ENCODE data around the gene MEF2B. TPM values are rescaled to one million over a fixed set of nuclear protein-coding genes. Genes with fewer than 3 reads are reported as not detected.
"Not testable (repeated sequence)": the region's sequence is repeated elsewhere in the genome, so short reads cannot be mapped to it uniquely, and the experiment has no call there.

MEF2B gene
- total and polyA plus RNA-seq, 4 experiments from 2014 or later = 0.71 to 5.2 (median 3.1) TPM; not detected in 1

DNA sequence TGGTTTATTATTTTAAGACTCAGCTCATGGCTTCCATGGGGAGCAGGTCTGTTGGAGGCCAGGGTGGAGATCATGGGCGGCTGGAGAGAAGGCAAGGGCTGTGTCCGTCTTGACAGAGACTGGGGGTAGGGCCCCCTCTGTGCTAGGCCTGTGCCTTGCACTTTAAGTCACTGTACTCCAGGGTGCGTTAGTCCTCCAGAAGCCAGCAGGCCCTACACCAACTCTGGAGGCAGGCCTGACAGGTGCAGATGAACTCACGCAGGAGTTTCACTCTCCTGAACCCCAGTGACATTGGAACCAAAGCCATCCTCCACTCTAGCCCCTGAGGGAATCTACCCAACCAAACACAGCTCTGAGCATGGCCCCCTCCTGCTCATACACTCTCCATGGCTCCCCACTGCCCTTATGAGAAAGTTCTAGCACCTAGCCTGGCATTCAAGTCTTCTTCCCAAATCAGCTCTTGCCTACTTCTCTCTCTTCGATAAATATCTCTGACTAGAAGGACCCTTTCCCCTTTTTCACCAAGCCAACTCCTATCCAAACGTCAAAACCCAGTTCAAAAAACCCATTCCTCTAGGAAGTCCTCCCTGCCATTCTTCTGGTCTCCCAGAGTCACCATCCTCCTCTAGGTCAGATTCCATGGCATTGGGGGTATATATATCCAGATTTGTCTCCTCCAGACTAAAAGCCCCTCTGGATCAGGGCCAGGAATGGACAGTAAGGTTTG, 15.1 kb downstream of the MEF2B start:
- H3K27me3 ChIP-seq (ENCODE audit: insufficient read depth, low read length) = no peaks in the 10 kb centered on the region
- H3K9me3 ChIP-seq (ENCODE audit: control insufficient read depth in 1 of 2, low read length in 2 of 2) = no peaks in the 10 kb centered on the region
- Mint-ChIP-seq H3K4me1 (no peaks in the 10 kb centered on the region), H3K36me3 (peaks cover 10 to 22% of the 10 kb centered on the region in 2 donors), H3K4me3 (no peak overlapping the region), H3K27ac (no peak overlapping the region), H3K9me3 (no peaks in the 10 kb centered on the region), H3K27me3 (no peaks in the 10 kb centered on the region)
- ChIA-PET CTCF (ENCODE audit: partially characterized antibody) (interaction anchor here (3.4 kb wide), 1 partner anchor 20 kb away, joined by 25 read pairs; no protein-coding TSS in a partner anchor), POLR2A (ENCODE audit: partially characterized antibody) (no interaction called here)
- DNase-seq = no peak
- intact Hi-C loops (cut with micrococcal nuclease) = no loop called here
- no peaks in the 10 kb centered on the region for H3K4me1 ChIP-seq (ENCODE audit: insufficient read depth, low read length)
- H3K36me3 ChIP-seq (ENCODE audit: insufficient read depth, low read length) = no peaks in the 10 kb centered on the region
- no peak overlapping the region for H3K27ac ChIP-seq (ENCODE audit: low read depth, low read length)
- no peak overlapping the region for H3K4me3 ChIP-seq (ENCODE audit: low read length in 2 of 2)

DNA sequence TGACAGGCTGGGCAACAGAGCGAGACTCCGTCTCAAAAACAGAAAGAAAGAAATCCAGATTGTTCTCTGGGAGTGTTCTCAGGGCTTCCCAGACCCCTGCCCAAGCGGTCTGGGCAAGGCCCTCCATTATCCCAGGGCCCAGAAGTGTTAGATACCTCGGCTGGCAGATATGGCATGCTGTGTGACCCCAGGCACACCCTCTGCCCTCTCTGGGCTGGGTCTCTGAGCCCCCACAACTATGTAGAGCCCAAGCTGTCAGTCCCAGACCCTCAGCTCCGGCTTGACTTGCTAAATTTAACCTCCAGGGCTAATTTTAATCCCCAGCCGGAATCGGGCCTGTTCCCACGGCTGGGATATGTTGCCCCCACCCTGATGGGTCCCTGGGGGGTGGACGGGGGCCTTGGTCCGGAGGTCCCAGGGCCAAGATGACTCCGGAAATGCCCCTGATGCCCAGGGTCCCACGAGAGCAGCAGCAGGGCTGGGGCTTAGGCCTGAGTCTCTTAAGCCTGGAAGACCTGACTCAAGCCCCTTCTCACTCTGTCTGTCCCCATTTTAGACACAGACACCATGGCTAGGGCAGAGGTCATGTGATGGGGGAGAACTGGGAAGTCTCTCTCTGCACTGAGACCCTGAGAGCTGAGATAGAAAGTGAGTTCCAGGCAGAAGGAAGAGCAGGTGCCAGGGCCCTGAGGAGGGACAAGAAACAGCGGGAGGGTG, 17.2 kb downstream of the MEF2B start:
- Histone ChIP-seq H3K27me3 (ENCODE audit: insufficient read depth, low read length) (no peaks in the 10 kb centered on the region), H3K4me3 (ENCODE audit: low read length in 2 of 2) (no peak overlapping the region), H3K9me3 (ENCODE audit: control insufficient read depth in 1 of 2, low read length in 2 of 2) (no peaks in the 10 kb centered on the region), H3K36me3 (ENCODE audit: insufficient read depth, low read length) (peaks cover 8% of the 10 kb centered on the region), H3K27ac (ENCODE audit: low read depth, low read length) (no peak overlapping the region), H3K4me1 (ENCODE audit: insufficient read depth, low read length) (no peaks in the 10 kb centered on the region)
- POLR2A ChIA-PET (ENCODE audit: partially characterized antibody) = no interaction called here
- Mint-ChIP-seq H3K27me3 (no peaks in the 10 kb centered on the region), H3K27ac (no peak overlapping the region), H3K9me3 (no peaks in the 10 kb centered on the region), H3K36me3 (peaks cover 16 to 26% of the 10 kb centered on the region in 2 donors), H3K4me1 (no peaks in the 10 kb centered on the region), H3K4me3 (no peak overlapping the region)
- CTCF ChIA-PET (ENCODE audit: partially characterized antibody) = interaction anchor here (0.6 kb wide), 1 partner anchor 12 kb away, joined by 4 read pairs; no protein-coding TSS in a partner anchor
- DNase-seq = no peak
- intact Hi-C loops (cut with micrococcal nuclease) = no loop called here

DNA sequence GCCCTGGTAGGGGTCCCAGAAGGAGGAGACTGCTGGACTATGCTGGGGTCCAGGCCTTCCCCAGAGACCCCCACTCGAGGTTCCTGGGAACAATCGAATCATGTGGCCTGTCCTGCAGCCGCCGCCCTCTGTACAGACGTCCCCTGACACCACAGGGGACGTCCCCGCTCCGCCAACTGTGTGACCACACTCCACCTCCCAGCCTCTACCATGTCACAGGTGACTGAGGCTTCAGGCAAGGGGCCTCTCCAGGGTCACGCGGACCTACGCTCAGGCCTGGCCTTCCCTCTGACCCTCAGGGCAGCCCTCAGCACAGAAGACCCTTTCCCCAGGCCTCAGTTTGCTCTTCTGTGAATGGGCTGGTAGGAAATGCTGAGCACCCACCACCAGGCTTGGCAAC, 18.6 kb downstream of the MEF2B start:
- no peak overlapping the region for H3K27ac Mint-ChIP-seq
- intact Hi-C loops (cut with micrococcal nuclease) = no loop called here

DNA sequence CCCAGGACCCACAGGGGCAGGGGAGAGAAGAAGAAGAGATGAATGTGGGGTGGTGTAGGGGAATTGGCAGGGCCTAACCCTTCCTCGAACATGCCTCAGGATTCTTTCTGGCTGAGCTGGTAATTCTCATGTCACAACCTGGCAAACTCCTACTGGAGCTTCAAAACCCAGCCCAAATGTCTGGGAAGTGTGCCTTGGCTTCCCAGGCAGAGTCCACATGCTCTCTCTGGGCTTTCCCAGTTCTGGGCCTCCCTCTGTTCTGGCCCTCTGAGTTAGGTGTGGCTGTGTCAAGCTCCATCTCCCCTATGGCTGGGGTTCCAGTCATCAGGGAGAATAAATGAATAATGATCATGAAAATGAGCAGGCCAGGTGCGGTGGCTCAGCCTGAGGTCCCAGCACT, 20.6 kb downstream of the MEF2B start:
- Histone ChIP-seq H3K27ac (ENCODE audit: low read depth, low read length) (no peak overlapping the region), H3K4me1 (ENCODE audit: insufficient read depth, low read length) (no peaks in the 10 kb centered on the region), H3K9me3 (ENCODE audit: control insufficient read depth in 1 of 2, low read length in 2 of 2) (no peaks in the 10 kb centered on the region), H3K4me3 (ENCODE audit: low read length in 2 of 2) (no peak overlapping the region), H3K27me3 (ENCODE audit: insufficient read depth, low read length) (no peaks in the 10 kb centered on the region), H3K36me3 (ENCODE audit: insufficient read depth, low read length) (peaks cover 8% of the 10 kb centered on the region)
- H3K9me3 Mint-ChIP-seq = no peaks in the 10 kb centered on the region
- ChIA-PET CTCF (ENCODE audit: partially characterized antibody) (interaction anchor here (0.7 to 2.3 kb wide), 2 partner anchors 25 to 26 kb away, joined by 3 to 6 read pairs; no protein-coding TSS in a partner anchor), POLR2A (ENCODE audit: partially characterized antibody) (no interaction called here)
- DNase-seq = no peak
- intact Hi-C loops (cut with micrococcal nuclease) = loop anchor here (5.0 kb wide), 1 partner anchor 213 kb away; no protein-coding TSS in a partner anchor
- H3K27me3 Mint-ChIP-seq = no peaks in the 10 kb centered on the region
- no peaks in the 10 kb centered on the region for H3K4me1 Mint-ChIP-seq
- peaks cover 4 to 14% of the 10 kb centered on the region in 2 donors for H3K36me3 Mint-ChIP-seq
- peak overlapping the region in 3 of 7 donors; percentile 17 to 72 (median 19) for H3K27ac Mint-ChIP-seq
- H3K4me3 Mint-ChIP-seq = no peak overlapping the region

More for the DNA sequence above, 18.6 kb downstream of the MEF2B start:
- Histone ChIP-seq H3K27me3 (ENCODE audit: insufficient read depth, low read length) (no peaks in the 10 kb centered on the region), H3K4me1 (ENCODE audit: insufficient read depth, low read length) (no peaks in the 10 kb centered on the region), H3K4me3 (ENCODE audit: low read length in 2 of 2) (no peak overlapping the region), H3K36me3 (ENCODE audit: insufficient read depth, low read length) (peaks cover 8% of the 10 kb centered on the region), H3K27ac (ENCODE audit: low read depth, low read length) (no peak overlapping the region), H3K9me3 (ENCODE audit: control insufficient read depth in 1 of 2, low read length in 2 of 2) (no peaks in the 10 kb centered on the region)
- CTCF ChIA-PET (ENCODE audit: partially characterized antibody) = interaction anchor here (2.3 kb wide), 1 partner anchor 23 kb away, joined by 6 read pairs; no protein-coding TSS in a partner anchor
- Mint-ChIP-seq H3K4me3 (no peak overlapping the region), H3K4me1 (no peaks in the 10 kb centered on the region), H3K27me3 (no peaks in the 10 kb centered on the region), H3K9me3 (no peaks in the 10 kb centered on the region), H3K36me3 (peaks cover 14 to 17% of the 10 kb centered on the region in 2 donors)
- POLR2A ChIA-PET (ENCODE audit: partially characterized antibody) = no interaction called here
- no peak for DNase-seq

DNA sequence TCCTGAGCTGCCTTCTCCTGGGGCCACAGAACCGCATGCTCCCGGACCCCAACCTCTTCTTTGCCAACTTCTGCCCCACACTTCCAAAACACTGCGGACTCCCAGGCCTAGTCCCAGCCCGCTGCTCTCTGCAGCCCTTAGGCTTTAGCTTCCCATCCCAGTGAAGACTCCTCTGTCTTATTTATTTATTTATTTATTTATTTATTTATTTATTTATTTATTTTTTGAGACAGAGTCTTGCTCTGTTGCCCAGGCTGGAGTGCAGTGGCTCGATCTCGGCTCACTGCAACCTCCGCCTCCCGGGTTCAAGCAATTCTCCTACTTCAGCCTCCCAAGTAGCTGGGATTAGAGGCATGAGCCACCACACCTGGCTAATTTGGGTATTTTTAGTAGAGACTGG, 21.6 kb downstream of the MEF2B start:
- POLR2A ChIA-PET (ENCODE audit: partially characterized antibody); H3K27ac Mint-ChIP-seq; H3K4me1 ChIP-seq (ENCODE audit: insufficient read depth, low read length); H3K9me3 ChIP-seq (ENCODE audit: control insufficient read depth in 1 of 2, low read length in 2 of 2); H3K27ac ChIP-seq (ENCODE audit: low read depth, low read length); H3K9me3 Mint-ChIP-seq; H3K27me3 ChIP-seq (ENCODE audit: insufficient read depth, low read length); H3K4me3 ChIP-seq (ENCODE audit: low read length in 2 of 2); H3K4me1 Mint-ChIP-seq; H3K4me3 Mint-ChIP-seq; H3K36me3 ChIP-seq (ENCODE audit: insufficient read depth, low read length); H3K27me3 Mint-ChIP-seq; DNase-seq: not testable (repeated sequence)
- intact Hi-C loops (cut with micrococcal nuclease) = loop anchor here (5.0 kb wide), 1 partner anchor 214 kb away; no protein-coding TSS in a partner anchor
- peaks cover 4 to 14% of the 10 kb centered on the region in 2 donors for H3K36me3 Mint-ChIP-seq
- CTCF ChIA-PET (ENCODE audit: partially characterized antibody) = interaction anchor here (3.3 to 3.4 kb wide), 2 partner anchors 26 to 77 kb away, joined by 17 to 22 read pairs; no protein-coding TSS in a partner anchor

DNA sequence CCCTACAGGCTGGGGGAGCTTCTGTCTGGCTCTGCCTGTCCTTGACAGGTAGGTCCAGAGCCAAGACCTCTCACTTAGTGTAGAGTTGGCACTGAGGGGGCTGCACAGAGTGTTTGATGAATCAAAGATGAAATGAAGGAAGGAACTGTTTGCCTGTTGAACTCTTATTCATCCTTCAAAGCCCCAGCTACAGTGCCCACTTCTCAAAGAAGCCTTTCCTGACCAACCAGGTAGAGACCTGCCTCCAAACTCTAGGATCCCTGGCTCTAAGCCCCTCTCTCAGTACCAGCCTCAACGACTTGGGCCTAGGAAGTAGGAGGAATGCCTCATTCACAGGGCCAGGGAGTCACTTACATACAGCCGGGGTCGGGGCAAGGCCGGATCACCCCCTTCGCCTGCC, 22.7 kb downstream of the MEF2B start:
- POLR2A ChIA-PET (ENCODE audit: partially characterized antibody) = no interaction called here

DNA sequence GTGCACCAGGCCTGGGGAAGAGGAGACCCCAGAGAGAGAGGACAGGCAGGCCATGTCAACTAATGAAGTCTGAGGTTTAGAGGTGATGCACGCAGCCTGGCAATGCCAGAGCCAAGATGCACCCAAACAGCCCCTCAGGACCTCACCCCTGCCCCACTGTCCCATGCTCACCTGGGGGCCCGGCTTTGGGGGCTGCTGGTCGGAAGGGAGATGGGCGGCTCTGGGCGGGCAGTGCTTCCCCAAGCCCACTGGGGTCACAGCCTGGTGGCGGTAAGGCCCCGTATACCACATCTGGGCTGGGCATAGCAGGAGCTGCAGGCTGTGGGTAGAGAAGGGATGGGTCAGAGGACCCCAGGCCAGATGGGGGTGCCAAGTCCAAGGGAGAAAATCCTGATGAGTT, 23.2 kb downstream of the MEF2B start:
- CTCF ChIA-PET (ENCODE audit: partially characterized antibody) = interaction anchor here (1.0 to 3.4 kb wide), 7 partner anchors 28 to 343 kb away, joined by 3 to 22 read pairs (median 5); no protein-coding TSS in a partner anchor
- no peaks in the 10 kb centered on the region for H3K4me1 ChIP-seq (ENCODE audit: insufficient read depth, low read length)
- H3K4me1 Mint-ChIP-seq = no peaks in the 10 kb centered on the region
- H3K27me3 ChIP-seq (ENCODE audit: insufficient read depth, low read length) = no peaks in the 10 kb centered on the region
- intact Hi-C loops (cut with micrococcal nuclease) = loop anchor here (1.0 to 5.0 kb wide), 2 partner anchors 28 to 215 kb away; no protein-coding TSS in a partner anchor
- H3K4me3 ChIP-seq (ENCODE audit: low read length in 2 of 2) = no peak overlapping the region
- H3K27me3 Mint-ChIP-seq = no peaks in the 10 kb centered on the region
- H3K4me3 Mint-ChIP-seq = no peak overlapping the region
- H3K36me3 ChIP-seq (ENCODE audit: insufficient read depth, low read length) = peaks cover 8% of the 10 kb centered on the region
- POLR2A ChIA-PET (ENCODE audit: partially characterized antibody) = no interaction called here
- no peak overlapping the region for H3K27ac Mint-ChIP-seq
- H3K9me3 ChIP-seq (ENCODE audit: control insufficient read depth in 1 of 2, low read length in 2 of 2) = no peaks in the 10 kb centered on the region
- no peak overlapping the region for H3K27ac ChIP-seq (ENCODE audit: low read depth, low read length)
- no peak for DNase-seq
- peaks cover 4 to 14% of the 10 kb centered on the region in 2 donors for H3K36me3 Mint-ChIP-seq
- no peaks in the 10 kb centered on the region for H3K9me3 Mint-ChIP-seq

More for the DNA sequence above, 22.7 kb downstream of the MEF2B start:
- no peaks in the 10 kb centered on the region for H3K4me1 ChIP-seq (ENCODE audit: insufficient read depth, low read length)
- CTCF ChIA-PET (ENCODE audit: partially characterized antibody) = interaction anchor here (0.5 to 3.4 kb wide), 5 partner anchors 28 to 343 kb away, joined by 3 to 22 read pairs (median 3); no protein-coding TSS in a partner anchor
- DNase-seq = no peak
- Mint-ChIP-seq H3K4me1 (no peaks in the 10 kb centered on the region), H3K27ac (no peak overlapping the region), H3K9me3 (no peaks in the 10 kb centered on the region), H3K27me3 (no peaks in the 10 kb centered on the region), H3K36me3 (peaks cover 4 to 14% of the 10 kb centered on the region in 2 donors), H3K4me3 (no peak overlapping the region)
- H3K36me3 ChIP-seq (ENCODE audit: insufficient read depth, low read length) = peaks cover 8% of the 10 kb centered on the region
- H3K27me3 ChIP-seq (ENCODE audit: insufficient read depth, low read length) = no peaks in the 10 kb centered on the region
- no peaks in the 10 kb centered on the region for H3K9me3 ChIP-seq (ENCODE audit: control insufficient read depth in 1 of 2, low read length in 2 of 2)
- no peak overlapping the region for H3K4me3 ChIP-seq (ENCODE audit: low read length in 2 of 2)
- intact Hi-C loops (cut with micrococcal nuclease) = loop anchor here (5.0 kb wide), 1 partner anchor 215 kb away; no protein-coding TSS in a partner anchor
- H3K27ac ChIP-seq (ENCODE audit: low read depth, low read length) = no peak overlapping the region

All from CD4-positive, alpha-beta memory T cell (primary cell).